Lower leg skin (tissue), 4 donors: Measurements from ENCODE around the gene ZNF296. TPM values are rescaled to one million over a fixed set of nuclear protein-coding genes. Genes with fewer than 3 reads are reported as not detected.

Experiments used
- DNase-seq, 2 donors: peaks; one replicate each; pipeline ENCODE4 v3.0.0-alpha.2; 2019; ENCODE audit warnings: low spot score in 2 of 2
- H3K4me3 ChIP-seq: fragments of 200-600 bp; sonication (generic); 2 replicates; pipeline ENCODE4 v1.5.1; 2017; ENCODE audit warnings: mild to moderate bottlenecking, low read depth; ENCODE audit not compliant: poor library complexity, severe bottlenecking
- POLR2A ChIP-seq, 2 donors: fragments of 450-650 bp; IDR thresholded peaks; one replicate each; pipeline ENCODE4 v1.6.1; 2016 to 2017; ENCODE audit warnings: antibody characterized with exemption in 2 of 2, mild to moderate bottlenecking in 1 of 2, moderate library complexity in 1 of 2
- WGBS, 2 donors: methylation state at CpG; one replicate each; pipeline ENCODE4 v1.1.5; 2018; 5-methylcytosine and 5-hydroxymethylcytosine counted together
- intact Hi-C: fragments of 100-400 bp; cut with DNase I; formaldehyde crosslinking; loops from one replicate; pipeline ENCODE4 v1.15.0; 2023; ENCODE audit warnings: low total_unique reads
- total RNA-seq, 4 donors: library from RNA; depleted of rRNA; stranded (reverse); fragments of >200 nt; gene quantifications; one replicate each; pipeline ENCODE4 v1.1.0, GENCODE V29; 2016
- TF ChIP-seq, protein P1 (sequence below), 3 donors: fragments of 450-650 bp; IDR thresholded peaks; one replicate each; pipeline ENCODE4 v1.5.1; 2016; ENCODE audit warnings: antibody characterized with exemption in 3 of 3, mild to moderate bottlenecking in 3 of 3, moderate library complexity in 2 of 3

ZNF296 gene
- total RNA-seq, 4 donors from 2014 or later, result 2.4 to 7.8 (median 4.8) TPM

DNA sequence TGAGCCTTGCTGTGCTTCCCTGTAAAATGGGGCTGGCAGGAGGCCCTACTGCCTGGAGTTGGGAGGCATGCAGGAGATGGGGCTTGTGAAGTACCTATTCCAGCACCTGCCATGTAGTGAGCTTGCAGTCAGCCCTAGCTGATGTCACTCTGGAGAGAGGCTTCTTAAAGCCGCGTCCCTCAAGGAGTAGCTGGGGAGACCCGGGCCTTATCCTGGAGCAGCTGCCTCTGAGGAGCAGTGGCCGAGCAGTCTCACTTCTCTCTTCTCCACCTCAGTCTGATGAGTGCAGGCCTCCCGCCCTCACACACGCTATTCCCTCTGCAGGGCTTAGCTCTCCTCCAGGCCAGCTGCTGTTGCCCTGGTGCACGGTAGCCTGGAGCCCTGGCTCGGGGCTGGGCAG, 19.4 kb downstream of the ZNF296 start:
- no peak for TF ChIP-seq POLR2A (IDR thresholded peaks at IDR 0.05)
- TF ChIP-seq, protein P1, sequence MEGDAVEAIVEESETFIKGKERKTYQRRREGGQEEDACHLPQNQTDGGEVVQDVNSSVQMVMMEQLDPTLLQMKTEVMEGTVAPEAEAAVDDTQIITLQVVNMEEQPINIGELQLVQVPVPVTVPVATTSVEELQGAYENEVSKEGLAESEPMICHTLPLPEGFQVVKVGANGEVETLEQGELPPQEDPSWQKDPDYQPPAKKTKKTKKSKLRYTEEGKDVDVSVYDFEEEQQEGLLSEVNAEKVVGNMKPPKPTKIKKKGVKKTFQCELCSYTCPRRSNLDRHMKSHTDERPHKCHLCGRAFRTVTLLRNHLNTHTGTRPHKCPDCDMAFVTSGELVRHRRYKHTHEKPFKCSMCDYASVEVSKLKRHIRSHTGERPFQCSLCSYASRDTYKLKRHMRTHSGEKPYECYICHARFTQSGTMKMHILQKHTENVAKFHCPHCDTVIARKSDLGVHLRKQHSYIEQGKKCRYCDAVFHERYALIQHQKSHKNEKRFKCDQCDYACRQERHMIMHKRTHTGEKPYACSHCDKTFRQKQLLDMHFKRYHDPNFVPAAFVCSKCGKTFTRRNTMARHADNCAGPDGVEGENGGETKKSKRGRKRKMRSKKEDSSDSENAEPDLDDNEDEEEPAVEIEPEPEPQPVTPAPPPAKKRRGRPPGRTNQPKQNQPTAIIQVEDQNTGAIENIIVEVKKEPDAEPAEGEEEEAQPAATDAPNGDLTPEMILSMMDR (IDR thresholded peaks at IDR 0.05), result no peak
- intact Hi-C loops, result no loop called here
- DNase-seq, result no peak
- 75 to 94% methylated on average over 2 to 8 of the region's 8 CpGs for WGBS, 2 donors
- no peak overlapping the region for H3K4me3 ChIP-seq

DNA sequence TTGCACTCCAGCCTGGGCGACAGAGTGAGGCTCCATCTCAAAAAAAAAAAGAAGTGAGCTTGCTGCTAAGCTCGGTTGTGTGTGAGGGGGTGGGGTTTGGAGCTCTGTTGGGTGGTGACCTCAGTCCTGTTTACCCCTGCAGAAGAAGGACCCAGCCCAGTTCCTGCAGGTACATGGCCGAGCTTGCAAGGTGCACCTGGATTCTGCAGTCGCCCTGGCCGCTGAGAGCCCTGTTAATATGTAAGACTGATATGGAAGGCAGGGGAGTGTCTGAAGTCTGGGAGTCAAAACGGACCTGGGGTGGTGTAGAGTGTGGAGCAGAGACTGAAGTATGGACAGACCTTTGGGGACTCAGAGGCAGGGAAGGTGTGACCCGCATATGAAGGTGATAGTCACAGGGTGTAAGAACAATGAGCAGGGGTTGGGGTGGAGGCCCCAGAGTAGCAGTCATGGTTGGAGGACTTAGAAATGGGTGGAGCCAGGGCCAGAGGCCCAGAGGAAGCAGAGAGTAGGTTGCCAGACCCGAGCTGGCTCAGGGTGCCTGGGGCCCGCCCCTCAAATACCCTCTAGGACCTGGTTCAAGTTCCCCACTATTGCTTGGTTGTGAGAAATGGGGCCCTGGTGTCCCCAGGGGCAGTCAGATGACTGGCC, 24.2 kb downstream of the ZNF296 start:
- H3K4me3 ChIP-seq, result no peak overlapping the region
- 39 to 47% methylated on average over 9 of the region's 9 CpGs for WGBS, 2 donors
- DNase-seq, result no peak
- TF ChIP-seq, protein P1 (IDR thresholded peaks at IDR 0.05), result no peak
- TF ChIP-seq POLR2A (IDR thresholded peaks at IDR 0.05), result no peak
- intact Hi-C loops, result no loop called here

DNA sequence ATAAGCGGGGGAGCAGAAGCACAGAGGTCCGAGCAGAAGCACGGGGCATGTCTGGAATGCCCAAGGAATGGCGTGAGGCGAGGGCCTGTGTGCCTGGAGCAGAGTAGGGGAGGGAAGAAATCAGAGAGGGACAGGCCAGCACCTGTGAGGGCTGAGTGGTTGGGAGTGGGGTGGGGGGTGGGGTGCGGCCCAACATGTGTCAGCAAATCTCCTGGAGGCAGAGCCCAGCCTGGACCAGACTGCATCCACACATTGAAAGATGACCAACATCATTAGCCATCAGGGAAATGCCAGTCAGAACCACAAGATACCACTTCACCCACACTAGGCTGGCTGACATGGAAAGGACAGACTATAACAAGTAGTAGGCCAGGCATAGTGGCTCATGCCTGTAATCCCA, 26.2 kb downstream of the ZNF296 start:
- intact Hi-C loops, result no loop called here
- no peak overlapping the region for H3K4me3 ChIP-seq
- DNase-seq, result no peak
- 69 to 71% methylated on average over 6 of the region's 6 CpGs for whole genome bisulfite sequencing, 2 donors
- no peak for TF ChIP-seq POLR2A (IDR thresholded peaks at IDR 0.05)
- TF ChIP-seq, protein P1 (IDR thresholded peaks at IDR 0.05), result no peak

DNA sequence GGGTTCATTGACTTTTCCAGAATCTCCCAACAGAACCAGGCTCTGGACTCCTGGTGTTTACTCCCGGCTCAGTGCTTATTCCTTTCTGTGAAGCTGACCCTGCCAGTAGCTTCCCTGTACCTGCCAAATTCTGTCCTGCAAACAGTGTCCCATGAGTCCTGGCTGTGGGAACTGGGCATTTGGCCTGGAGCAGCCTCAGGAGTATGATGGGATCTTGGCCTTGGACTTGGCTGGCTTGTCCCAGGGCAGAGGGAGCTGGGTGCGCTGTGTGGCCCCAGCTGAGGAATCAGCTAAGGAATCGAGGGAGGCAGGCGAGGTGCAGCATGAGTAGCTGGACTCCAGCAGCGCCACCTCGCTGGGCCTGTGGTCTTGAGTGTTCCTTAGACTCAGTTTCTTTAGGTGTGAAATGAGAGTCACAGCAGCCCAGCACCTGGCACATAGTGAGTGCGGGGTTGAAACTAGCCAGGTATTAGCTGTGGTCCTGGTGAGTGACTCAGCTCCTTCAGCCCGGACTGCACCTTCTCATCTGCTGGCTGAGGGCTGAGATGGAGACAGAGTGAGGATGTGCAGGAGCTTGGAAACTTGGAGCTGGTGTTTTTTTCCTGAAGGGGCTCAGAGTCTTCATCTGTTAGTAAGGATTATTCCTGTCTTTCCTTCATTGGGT, 27.1 kb downstream of the ZNF296 start:
- no peak for DNase-seq
- WGBS, 2 donors, result 70 to 76% methylated on average over 8 of the region's 8 CpGs
- intact Hi-C loops, result no loop called here
- no peak overlapping the region for H3K4me3 ChIP-seq
- TF ChIP-seq, protein P1 (IDR thresholded peaks at IDR 0.05), result no peak
- TF ChIP-seq POLR2A (IDR thresholded peaks at IDR 0.05), result no peak

DNA sequence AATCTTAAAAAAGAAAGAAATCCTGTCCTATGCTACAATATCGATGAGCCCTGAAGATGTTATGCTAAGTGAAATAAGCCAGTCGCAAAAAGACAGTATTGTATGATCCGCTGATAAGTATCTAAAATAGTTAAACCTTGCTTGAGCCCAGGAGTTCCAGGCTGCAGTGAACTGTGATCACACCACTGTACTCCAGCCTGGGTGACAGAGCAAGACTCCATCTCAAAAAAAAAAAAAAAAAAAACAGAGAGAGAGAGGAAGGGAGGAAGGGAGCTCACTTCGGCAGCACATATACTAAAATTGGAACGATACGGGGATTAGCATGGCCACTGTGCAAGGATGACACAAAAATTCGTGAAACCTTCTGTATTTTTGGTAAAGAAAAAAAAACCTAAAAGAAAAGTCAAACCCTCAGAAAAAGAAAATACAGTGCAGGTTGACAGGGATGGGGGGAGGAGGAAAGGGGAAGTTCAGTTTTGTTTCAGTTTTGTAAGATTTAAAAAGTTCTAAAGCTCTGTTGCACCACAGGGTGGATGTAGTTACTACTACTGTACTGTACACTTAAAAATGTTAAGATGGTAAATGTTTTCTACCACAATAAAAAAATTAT, 29.0 kb downstream of the ZNF296 start:
- no peak for DNase-seq
- TF ChIP-seq POLR2A (IDR thresholded peaks at IDR 0.05), result no peak
- TF ChIP-seq, protein P1 (IDR thresholded peaks at IDR 0.05), result no peak
- 75 to 78% methylated on average over 7 of the region's 7 CpGs for WGBS, 2 donors
- no peak overlapping the region for H3K4me3 ChIP-seq
- intact Hi-C loops, result no loop called here
